ENCODE measurements around the gene NSMCE1. TPM values are rescaled to one million over a fixed set of nuclear protein-coding genes. Genes with fewer than 3 reads are reported as not detected.

NSMCE1 gene
- total RNA-seq, 4 donors from 2014 or later, result 36.4 to 42.0 (median 40.6) TPM

DNA sequence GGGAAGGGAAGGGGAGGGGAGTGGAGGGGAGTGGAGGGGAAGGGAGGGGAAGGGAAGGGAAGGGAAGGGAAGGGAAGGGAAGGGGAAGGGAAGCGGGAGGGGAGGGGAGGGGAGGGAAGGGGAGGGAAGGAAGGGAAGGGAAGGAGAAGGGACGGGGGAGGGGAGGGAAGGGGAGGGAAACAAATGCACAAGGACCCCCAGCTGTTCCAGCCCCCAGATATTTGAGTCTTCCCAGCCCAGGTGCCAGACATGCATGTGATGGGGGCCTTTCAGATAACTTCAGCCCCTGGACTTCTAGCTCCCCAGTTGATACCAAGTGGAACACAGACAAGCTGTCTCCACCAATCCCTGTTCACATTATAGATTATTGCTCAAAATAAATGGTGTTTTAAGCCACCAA, 79.9 kb downstream of the NSMCE1 start:
- TF ChIP-seq, protein P1, sequence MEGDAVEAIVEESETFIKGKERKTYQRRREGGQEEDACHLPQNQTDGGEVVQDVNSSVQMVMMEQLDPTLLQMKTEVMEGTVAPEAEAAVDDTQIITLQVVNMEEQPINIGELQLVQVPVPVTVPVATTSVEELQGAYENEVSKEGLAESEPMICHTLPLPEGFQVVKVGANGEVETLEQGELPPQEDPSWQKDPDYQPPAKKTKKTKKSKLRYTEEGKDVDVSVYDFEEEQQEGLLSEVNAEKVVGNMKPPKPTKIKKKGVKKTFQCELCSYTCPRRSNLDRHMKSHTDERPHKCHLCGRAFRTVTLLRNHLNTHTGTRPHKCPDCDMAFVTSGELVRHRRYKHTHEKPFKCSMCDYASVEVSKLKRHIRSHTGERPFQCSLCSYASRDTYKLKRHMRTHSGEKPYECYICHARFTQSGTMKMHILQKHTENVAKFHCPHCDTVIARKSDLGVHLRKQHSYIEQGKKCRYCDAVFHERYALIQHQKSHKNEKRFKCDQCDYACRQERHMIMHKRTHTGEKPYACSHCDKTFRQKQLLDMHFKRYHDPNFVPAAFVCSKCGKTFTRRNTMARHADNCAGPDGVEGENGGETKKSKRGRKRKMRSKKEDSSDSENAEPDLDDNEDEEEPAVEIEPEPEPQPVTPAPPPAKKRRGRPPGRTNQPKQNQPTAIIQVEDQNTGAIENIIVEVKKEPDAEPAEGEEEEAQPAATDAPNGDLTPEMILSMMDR (IDR thresholded peaks at IDR 0.05; ENCODE audit: low read depth), result no peak

DNA sequence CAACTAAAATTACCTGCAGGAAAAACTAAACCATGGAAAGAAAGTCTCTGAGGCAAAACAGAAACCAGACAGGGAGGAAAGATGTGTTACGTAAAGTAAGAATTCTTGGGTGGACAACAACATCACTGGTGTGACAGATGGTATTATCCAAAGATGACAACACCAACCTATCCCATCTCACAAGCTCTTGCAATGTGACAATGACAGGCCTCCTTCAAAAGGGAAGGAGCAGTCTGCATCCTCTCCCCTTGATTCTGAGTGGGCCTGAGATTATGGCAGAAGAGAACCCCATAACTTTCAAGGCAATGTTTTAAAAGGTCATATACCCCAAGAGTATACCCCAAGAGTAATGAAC, 82.8 kb downstream of the NSMCE1 start:
- TF ChIP-seq, protein P1 (IDR thresholded peaks at IDR 0.05; ENCODE audit: low read depth), result no peak

DNA sequence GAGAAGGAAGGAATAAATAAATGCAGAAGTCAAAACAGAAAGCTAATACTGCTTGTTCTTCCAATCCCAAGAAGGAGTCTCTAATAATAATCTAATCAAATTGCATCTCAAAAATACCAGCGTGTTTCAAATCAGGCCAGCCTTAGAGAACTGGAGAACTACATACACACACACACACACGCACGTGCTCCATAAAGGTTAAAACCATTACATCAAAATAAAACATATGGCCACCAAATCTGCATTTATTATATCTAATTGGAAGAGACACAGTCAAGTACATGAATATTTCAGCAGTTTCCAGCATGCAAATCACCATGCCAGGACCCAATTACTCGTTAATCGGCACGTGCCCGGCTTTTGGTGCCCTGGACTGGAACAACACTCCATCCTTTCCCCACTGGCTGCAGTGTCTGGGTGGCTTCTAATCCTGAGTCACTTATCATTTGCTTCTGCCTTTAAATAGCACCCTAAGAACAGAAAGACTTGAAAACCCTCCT, 85.6 kb downstream of the NSMCE1 start:
- TF ChIP-seq, protein P1 (IDR thresholded peaks at IDR 0.05; ENCODE audit: low read depth), result no peak

DNA sequence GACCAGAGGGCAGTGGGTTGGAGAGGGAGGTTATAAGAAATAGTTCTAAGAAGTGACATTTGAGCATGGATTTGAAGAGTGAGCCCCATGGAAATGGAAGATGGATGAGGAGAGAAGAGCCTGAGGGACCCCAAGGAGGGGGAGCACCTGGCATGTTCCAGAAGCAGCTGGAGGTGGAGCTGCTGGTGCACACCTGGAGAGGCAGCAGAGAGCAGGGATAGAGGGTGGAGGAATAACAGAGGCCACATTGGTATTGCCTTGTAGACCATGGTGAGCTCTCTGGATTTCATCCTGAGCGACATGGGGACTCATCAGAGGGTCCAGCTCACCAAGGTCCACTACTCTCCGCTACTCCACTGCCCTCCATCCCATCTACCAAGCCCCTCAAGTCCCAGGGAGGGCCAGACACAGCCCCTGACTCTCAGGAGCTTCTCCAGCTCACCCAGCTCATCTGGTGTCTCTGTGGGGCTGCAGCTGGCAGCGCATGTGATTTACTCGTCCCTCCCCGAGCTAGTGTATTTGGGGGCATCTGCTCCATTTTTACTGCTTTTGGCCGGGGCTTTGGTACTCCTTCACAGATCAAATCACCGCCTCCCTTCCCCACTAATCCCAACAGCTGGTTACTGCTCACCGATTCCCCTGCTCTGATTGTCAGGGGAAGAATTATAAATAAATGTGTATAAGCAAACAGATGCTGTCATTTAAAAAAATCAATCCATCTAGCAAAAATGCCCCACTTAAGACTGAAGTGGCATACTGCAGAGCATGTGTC, 87.4 kb downstream of the NSMCE1 start:
- TF ChIP-seq, protein P1 (IDR thresholded peaks at IDR 0.05; ENCODE audit: low read depth), result no peak

DNA sequence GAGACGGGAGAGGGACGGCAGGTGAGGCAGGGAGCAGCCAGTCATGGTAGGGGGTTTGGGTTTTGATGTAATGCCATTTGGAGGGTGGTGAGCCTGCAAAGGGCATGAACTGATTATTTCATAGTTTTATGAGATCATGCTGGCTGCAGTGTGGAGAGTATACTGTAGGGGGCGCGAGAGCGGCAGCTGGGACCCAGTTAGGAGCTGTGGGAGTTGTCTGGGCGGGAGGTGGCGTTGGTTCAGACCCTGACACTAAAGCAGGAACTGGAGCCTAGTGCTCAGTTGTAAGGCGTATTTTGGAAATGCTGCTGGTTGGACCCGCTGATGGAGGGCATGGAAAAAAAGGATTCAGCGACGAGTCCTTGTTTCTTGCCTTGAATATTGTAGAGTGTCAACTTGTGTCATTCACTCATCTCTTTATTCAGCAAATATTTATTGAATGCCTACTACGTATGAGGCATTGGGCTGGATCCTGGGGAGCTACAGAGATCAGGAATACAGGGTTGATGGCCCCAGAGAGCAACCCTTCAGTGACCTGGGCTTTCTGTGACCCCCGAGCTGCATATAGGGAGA, 89.0 kb downstream of the NSMCE1 start:
- TF ChIP-seq, protein P1 (IDR thresholded peaks at IDR 0.05; ENCODE audit: low read depth), result no peak

DNA sequence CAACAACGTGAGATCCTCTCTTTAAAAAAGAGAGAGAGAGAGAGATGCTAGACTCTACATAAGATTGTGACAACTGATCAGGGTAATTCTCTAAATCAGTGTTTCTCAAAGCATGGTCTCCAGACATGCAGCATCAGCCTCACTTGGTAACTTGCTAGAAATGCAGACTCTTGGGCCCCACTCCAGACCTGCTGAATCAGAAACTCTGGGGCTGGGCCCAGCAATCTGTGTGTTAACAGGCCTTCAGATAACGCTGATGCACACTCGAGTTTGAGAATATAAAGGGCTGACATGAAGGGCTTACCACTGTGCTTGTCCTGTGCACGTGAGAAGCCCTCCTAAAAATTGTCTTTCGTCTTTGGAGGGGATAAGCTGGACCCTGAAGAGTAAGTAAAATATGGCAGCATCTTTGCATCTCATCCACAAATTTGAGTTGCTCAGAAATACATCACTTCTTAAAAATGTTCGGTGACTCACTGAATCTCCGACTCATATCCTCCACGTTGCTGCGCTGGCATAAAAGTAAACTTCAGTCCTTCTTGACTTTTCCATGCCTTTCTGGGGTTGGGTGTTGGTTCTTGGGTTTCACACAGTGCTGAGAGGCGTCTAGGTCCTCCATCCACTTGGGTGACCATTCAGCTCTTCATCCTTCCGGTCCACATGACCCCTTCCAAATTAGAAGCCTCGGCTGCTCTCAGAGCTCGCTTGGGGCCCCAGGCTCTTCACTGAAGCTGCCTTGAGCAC, 91.4 kb downstream of the NSMCE1 start:
- TF ChIP-seq, protein P1 (IDR thresholded peaks at IDR 0.05; ENCODE audit: low read depth), result no peak

DNA sequence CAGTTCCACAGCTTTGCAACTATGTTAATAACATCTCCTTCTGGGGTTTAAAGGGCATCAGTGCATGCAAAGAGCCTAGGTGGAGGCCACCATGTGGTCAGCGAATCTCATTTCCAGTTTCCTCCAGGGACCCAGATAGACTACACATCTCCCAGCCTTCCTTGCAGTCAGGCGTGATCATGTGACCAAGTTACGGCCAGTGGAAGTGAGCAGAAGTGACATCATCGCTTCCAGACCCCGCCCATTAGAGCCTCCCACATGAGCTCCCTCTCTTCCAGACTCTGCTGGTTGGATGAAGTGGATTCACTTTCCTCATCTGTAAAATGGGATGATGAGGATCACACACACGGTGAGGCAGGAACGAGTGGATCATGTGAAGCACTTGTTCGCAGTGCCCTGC, 92.7 kb downstream of the NSMCE1 start:
- TF ChIP-seq, protein P1 (IDR thresholded peaks at IDR 0.05; ENCODE audit: low read depth), result no peak
